LNCAP (cell line): ENCODE measurements around the gene ACTL7B.

Experiments used
- TF ChIP-seq, protein P1 (sequence below): fragments of 450-650 bp; IDR thresholded peaks from 2 replicates; pipeline ENCODE4 v1.5.1; 2017; ENCODE audit warnings: mild to moderate bottlenecking

The ACTL7B gene, protein sequence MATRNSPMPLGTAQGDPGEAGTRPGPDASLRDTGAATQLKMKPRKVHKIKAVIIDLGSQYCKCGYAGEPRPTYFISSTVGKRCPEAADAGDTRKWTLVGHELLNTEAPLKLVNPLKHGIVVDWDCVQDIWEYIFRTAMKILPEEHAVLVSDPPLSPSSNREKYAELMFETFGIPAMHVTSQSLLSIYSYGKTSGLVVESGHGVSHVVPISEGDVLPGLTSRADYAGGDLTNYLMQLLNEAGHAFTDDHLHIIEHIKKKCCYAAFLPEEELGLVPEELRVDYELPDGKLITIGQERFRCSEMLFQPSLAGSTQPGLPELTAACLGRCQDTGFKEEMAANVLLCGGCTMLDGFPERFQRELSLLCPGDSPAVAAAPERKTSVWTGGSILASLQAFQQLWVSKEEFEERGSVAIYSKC

GRCh38 chr9:108855888-108856287 is at the start of gene ACTL7B:
ACTL7B (minus strand) TSS chr9:108855986; CDS start chr9:108855930, 56 bp downstream.
- TF ChIP-seq, protein P1, sequence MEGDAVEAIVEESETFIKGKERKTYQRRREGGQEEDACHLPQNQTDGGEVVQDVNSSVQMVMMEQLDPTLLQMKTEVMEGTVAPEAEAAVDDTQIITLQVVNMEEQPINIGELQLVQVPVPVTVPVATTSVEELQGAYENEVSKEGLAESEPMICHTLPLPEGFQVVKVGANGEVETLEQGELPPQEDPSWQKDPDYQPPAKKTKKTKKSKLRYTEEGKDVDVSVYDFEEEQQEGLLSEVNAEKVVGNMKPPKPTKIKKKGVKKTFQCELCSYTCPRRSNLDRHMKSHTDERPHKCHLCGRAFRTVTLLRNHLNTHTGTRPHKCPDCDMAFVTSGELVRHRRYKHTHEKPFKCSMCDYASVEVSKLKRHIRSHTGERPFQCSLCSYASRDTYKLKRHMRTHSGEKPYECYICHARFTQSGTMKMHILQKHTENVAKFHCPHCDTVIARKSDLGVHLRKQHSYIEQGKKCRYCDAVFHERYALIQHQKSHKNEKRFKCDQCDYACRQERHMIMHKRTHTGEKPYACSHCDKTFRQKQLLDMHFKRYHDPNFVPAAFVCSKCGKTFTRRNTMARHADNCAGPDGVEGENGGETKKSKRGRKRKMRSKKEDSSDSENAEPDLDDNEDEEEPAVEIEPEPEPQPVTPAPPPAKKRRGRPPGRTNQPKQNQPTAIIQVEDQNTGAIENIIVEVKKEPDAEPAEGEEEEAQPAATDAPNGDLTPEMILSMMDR, result no peak

DNA sequence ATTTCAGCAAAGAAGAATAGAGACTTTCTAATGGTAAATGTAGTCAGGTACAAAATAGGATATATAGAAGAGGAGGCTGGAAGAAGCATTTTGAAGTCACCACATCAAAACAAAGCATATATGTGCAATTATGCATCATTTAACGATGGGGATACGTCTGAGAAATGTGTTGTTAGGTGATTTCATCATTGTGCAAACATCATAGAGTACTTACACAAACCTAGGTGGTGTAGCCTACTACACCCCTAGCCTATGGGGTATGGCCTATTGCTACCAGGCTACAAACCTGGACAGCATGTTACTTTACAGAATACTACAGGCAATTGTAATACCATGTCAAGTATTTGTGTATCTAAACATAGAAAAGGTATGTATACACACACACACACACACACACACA is 49.7 kb upstream of the ACTL7B start:
- TF ChIP-seq, protein P1, result no peak

GRCh38 chr9:108904161-108904560 is 48.4 kb upstream of the ACTL7B start:
- TF ChIP-seq, protein P1, result no peak

- TF ChIP-seq, protein P1, result no peak
These were observed 47.8 kb upstream of the ACTL7B start for GRCh38 chr9:108903420-108904103.

GRCh38 chr9:108900176-108900575 is 44.4 kb upstream of the ACTL7B start:
- TF ChIP-seq, protein P1, result no peak

DNA sequence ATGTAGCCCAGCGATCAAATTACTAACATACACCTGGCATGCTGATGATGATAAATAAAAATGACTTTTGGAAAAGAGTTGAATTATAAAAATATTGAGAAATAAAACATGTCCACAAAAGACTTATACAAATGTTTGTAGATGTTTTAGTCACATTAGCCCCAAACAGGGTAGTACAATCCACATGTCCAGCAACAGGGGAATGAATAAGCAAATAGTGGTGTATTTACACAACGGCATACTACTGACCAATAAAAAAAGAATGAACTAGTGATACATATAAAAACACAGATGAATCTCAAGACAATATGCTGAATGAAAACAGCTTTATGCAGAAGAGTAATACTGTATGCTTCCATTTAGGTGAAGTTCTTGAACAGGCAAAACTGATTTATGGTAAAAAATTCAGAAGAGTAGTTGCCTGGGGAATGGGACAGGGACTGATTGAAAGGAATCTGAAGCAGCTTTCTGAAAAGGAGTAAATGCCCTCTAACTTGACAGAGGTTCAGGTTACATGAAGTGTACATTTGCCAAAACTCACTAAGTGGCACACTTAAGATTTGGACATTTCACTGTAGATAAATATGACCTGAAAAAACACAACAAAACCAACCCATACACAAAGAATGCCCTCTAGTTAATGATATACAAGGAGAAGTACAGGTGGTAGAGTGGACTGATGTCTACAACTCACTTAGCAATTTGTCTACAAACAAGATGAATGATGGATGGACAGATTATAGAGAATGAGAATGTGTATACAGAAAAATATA is 41.7 kb upstream of the ACTL7B start:
- TF ChIP-seq, protein P1, result no peak

GRCh38 chr9:108894225-108894997 is 38.6 kb upstream of the ACTL7B start:
- TF ChIP-seq, protein P1, result no peak
